Thoracic aorta (tissue), 2 donors: ENCODE results near the gene PTPN11. TPM values are rescaled to one million over a fixed set of nuclear protein-coding genes. Genes with fewer than 3 reads are reported as not detected.
"Not testable (repeated sequence)": the region's sequence is repeated elsewhere in the genome, so short reads cannot be mapped to it uniquely, and the experiment has no call there.

ENCODE experiments used
- ATAC-seq: fragments of 150-250 bp; one replicate; pipeline ENCODE4 v1.8.0; 2017; ENCODE audit warnings: low read depth; ENCODE audit not compliant: insufficient number of reproducible peaks, low FRiP score
- DNase-seq: peaks from one replicate; pipeline ENCODE4 v3.0.0-alpha.2; 2020; ENCODE audit warnings: low spot score
- H3K27ac ChIP-seq, 2 donors: fragments of 200-600 bp; sonication (generic); 1 replicate in 1 of 2; 2 replicates in 1 of 2; pipeline ENCODE4 v1.5.1; 2016; ENCODE audit warnings: mild to moderate bottlenecking in 2 of 2, moderate library complexity in 2 of 2
- H3K27me3 ChIP-seq: fragments of 200-600 bp; sonication (generic); replicated peaks from 2 replicates; pipeline ENCODE4 v1.6.0; 2016; ENCODE audit warnings: mild to moderate bottlenecking; ENCODE audit not compliant: insufficient read depth
- H3K36me3 ChIP-seq: fragments of 200-600 bp; sonication (generic); one replicate; pipeline ENCODE4 v1.5.1; 2016
- H3K4me1 ChIP-seq, 2 donors: fragments of 200-600 bp; sonication (generic); 1 replicate in 1 of 2; 2 replicates in 1 of 2; pipeline versions ENCODE4 v1.5.1 to v1.6.0; 2016; ENCODE audit warnings: low read depth in 2 of 2, mild to moderate bottlenecking in 1 of 2; ENCODE audit not compliant: control insufficient read depth in 1 of 2
- H3K4me3 ChIP-seq: fragments of 200-600 bp; sonication (generic); 2 replicates; pipeline ENCODE4 v1.5.1; 2016; ENCODE audit warnings: mild to moderate bottlenecking
- H3K9me3 ChIP-seq: fragments of 200-600 bp; sonication (generic); 2 replicates; pipeline ENCODE4 v1.5.1; 2016
- CTCF ChIP-seq: fragments of 200-600 bp; sonication (generic); IDR thresholded peaks from one replicate; pipeline ENCODE4 v1.5.1; 2019; ENCODE audit warnings: antibody characterized with exemption
- total RNA-seq, 2 donors: library from RNA; depleted of rRNA; stranded (reverse); fragments of >200 nt; gene quantifications; one replicate each; pipeline versions ENCODE4 v1.1.0 to v1.2.3, GENCODE V29; 2016

PTPN11 gene
- total RNA-seq, 2 donors from 2014 or later: 98.6 to 126 TPM

GRCh38 chr12:112413855-112414625 is 4.7 kb upstream of the PTPN11 start:
- Histone ChIP-seq H3K4me1 (peaks cover 0 to 8% of the 10 kb centered on the region in 2 donors), H3K4me3 (no peak overlapping the region), H3K27me3 (no peaks in the 10 kb centered on the region), H3K27ac (no peak overlapping the region), H3K9me3 (no peaks in the 10 kb centered on the region), H3K36me3 (no peaks in the 10 kb centered on the region)
- ATAC-seq (no peak), DNase-seq (no peak)
- no peak for TF ChIP-seq CTCF

GRCh38 chr12:112415457-112415856 is 3.3 kb upstream of the PTPN11 start:
- DNase-seq, H3K27ac ChIP-seq, H3K9me3 ChIP-seq, H3K36me3 ChIP-seq, ATAC-seq, H3K4me3 ChIP-seq, H3K27me3 ChIP-seq: not testable (repeated sequence)
- H3K4me1 ChIP-seq: peaks cover 8 to 19% of the 10 kb centered on the region in 2 donors

- H3K9me3 ChIP-seq: no peaks in the 10 kb centered on the region
- peak overlapping the region; percentile 90 for H3K4me3 ChIP-seq
- no peaks in the 10 kb centered on the region for H3K36me3 ChIP-seq
- no peak for DNase-seq
- H3K27ac ChIP-seq: peak overlapping the region; percentile 100
- TF ChIP-seq CTCF: no peak
- H3K4me1 ChIP-seq: peaks cover 27 to 47% of the 10 kb centered on the region in 2 donors
- no peak for ATAC-seq
- H3K27me3 ChIP-seq: no peaks in the 10 kb centered on the region
Measured at GRCh38 chr12:112418273-112418607, 507 bp upstream of the PTPN11 start.

GRCh38 chr12:112419297-112420133 is 768 bp downstream of the PTPN11 start:
- peak; percentile 16 for TF ChIP-seq CTCF
- H3K36me3 ChIP-seq: no peaks in the 10 kb centered on the region
- no peaks in the 10 kb centered on the region for H3K27me3 ChIP-seq
- DNase-seq (peak; percentile 43), ATAC-seq (peak; percentile 97)
- no peaks in the 10 kb centered on the region for H3K9me3 ChIP-seq
- peak overlapping the region; percentile 100 for H3K27ac ChIP-seq
- peak overlapping the region; percentile 90 for H3K4me3 ChIP-seq
- peaks cover 27 to 58% of the 10 kb centered on the region in 2 donors for H3K4me1 ChIP-seq

- Histone ChIP-seq H3K27me3 (no peaks in the 10 kb centered on the region), H3K4me3 (no peak overlapping the region), H3K36me3 (no peaks in the 10 kb centered on the region), H3K9me3 (no peaks in the 10 kb centered on the region), H3K27ac (no peak overlapping the region), H3K4me1 (peaks cover 27 to 59% of the 10 kb centered on the region in 2 donors)
- TF ChIP-seq CTCF: no peak
- no peak for DNase-seq
- no peak for ATAC-seq
Measured at GRCh38 chr12:112420740-112421139, 2.0 kb downstream of the PTPN11 start.
